ENCODE measurements around the gene AHRR. TPM values are rescaled to one million over a fixed set of nuclear protein-coding genes. Genes with fewer than 3 reads are reported as not detected.

The AHRR gene
- total RNA-seq, 1 experiment from 2014 or later = 1.9 TPM

GRCh38 chr5:324736-325612, 3.5 kb downstream of the AHRR start:
- Histone ChIP-seq H3K4me2 (ENCODE audit: low read length) (no peak overlapping the region), H3K4me1 (ENCODE audit: insufficient read depth, low read length) (no peaks in the 10 kb centered on the region), H3K27me3 (ENCODE audit: low read length) (no peaks in the 10 kb centered on the region), H3K79me2 (ENCODE audit: low read length) (no peaks in the 10 kb centered on the region), H3K4me3 (ENCODE audit: low read length) (no peak overlapping the region), H3K36me3 (ENCODE audit: low read depth, low read length) (no peaks in the 10 kb centered on the region), H3K9ac (ENCODE audit: low read length) (no peak overlapping the region), H3F3A (ENCODE audit: low read length, unreplicated experiment) (no peaks in the 10 kb centered on the region), H3K27ac (ENCODE audit: low read length) (no peak overlapping the region), H3K9me2 (replicated peaks; ENCODE audit: low read length) (no peaks in the 10 kb centered on the region), H3K9me3 (ENCODE audit: low read length) (no peaks in the 10 kb centered on the region), H4K20me1 (ENCODE audit: low read length) (no peaks in the 10 kb centered on the region), H2AFZ (ENCODE audit: low read length) (no peak overlapping the region)
- BruUV-seq (replicated peaks) = no TSS peak
- POLR2A ChIA-PET (ENCODE audit: unreplicated experiment) = no interaction called here
- intact Hi-C loops (cut with micrococcal nuclease) = no loop called here
- ATAC-seq = no peak
- no peak for DNase-seq
- no peak for TF ChIP-seq CTCF (conservative IDR thresholded peaks at IDR 0.05; ENCODE audit: low read depth, low read length)
- CTCF ChIA-PET = no interaction called here

- Histone ChIP-seq H3K9ac (ENCODE audit: low read length) (no peak overlapping the region), H3K4me1 (ENCODE audit: insufficient read depth, low read length) (no peaks in the 10 kb centered on the region), H3K27ac (ENCODE audit: low read length) (no peak overlapping the region), H3K4me3 (ENCODE audit: low read length) (no peak overlapping the region), H3K9me3 (ENCODE audit: low read length) (no peaks in the 10 kb centered on the region), H3K27me3 (ENCODE audit: low read length) (no peaks in the 10 kb centered on the region), H2AFZ (ENCODE audit: low read length) (no peak overlapping the region), H3K4me2 (ENCODE audit: low read length) (no peak overlapping the region), H3K36me3 (ENCODE audit: low read depth, low read length) (no peaks in the 10 kb centered on the region), H3K9me2 (replicated peaks; ENCODE audit: low read length) (no peaks in the 10 kb centered on the region), H3K79me2 (ENCODE audit: low read length) (no peaks in the 10 kb centered on the region), H3F3A (ENCODE audit: low read length, unreplicated experiment) (no peaks in the 10 kb centered on the region), H4K20me1 (ENCODE audit: low read length) (no peaks in the 10 kb centered on the region)
- DNase-seq = no peak
- TF ChIP-seq EZH2 (IDR thresholded peaks at IDR 0.05; ENCODE audit: low read length, unreplicated experiment) = no peak
- no peak for TF ChIP-seq EZH2phosphoT487 (IDR thresholded peaks at IDR 0.05; ENCODE audit: borderline replicate concordance, low read length)
- no peak for TF ChIP-seq CTCF (conservative IDR thresholded peaks at IDR 0.05; ENCODE audit: low read depth, low read length)
- ChIA-PET POLR2A (ENCODE audit: unreplicated experiment) (no interaction called here), CTCF (no interaction called here)
- intact Hi-C loops (cut with micrococcal nuclease) = no loop called here
- BruUV-seq (replicated peaks) = no TSS peak
- ATAC-seq = no peak
Measured at GRCh38 chr5:326109-326508, 4.6 kb downstream of the AHRR start.

GRCh38 chr5:329121-329735, 7.7 kb downstream of the AHRR start:
- Histone ChIP-seq H3K4me3 (ENCODE audit: low read length) (no peak overlapping the region), H3K27me3 (ENCODE audit: low read length) (no peaks in the 10 kb centered on the region), H3K36me3 (ENCODE audit: low read depth, low read length) (no peaks in the 10 kb centered on the region), H3K4me2 (ENCODE audit: low read length) (no peak overlapping the region), H2AFZ (ENCODE audit: low read length) (no peak overlapping the region), H4K20me1 (ENCODE audit: low read length) (no peaks in the 10 kb centered on the region), H3K9me3 (ENCODE audit: low read length) (no peaks in the 10 kb centered on the region), H3K9ac (ENCODE audit: low read length) (no peak overlapping the region), H3K79me2 (ENCODE audit: low read length) (no peaks in the 10 kb centered on the region), H3K9me2 (replicated peaks; ENCODE audit: low read length) (no peaks in the 10 kb centered on the region), H3K27ac (ENCODE audit: low read length) (no peak overlapping the region), H3K4me1 (ENCODE audit: insufficient read depth, low read length) (no peaks in the 10 kb centered on the region), H3F3A (ENCODE audit: low read length, unreplicated experiment) (no peaks in the 10 kb centered on the region)
- TF ChIP-seq EZH2 (IDR thresholded peaks at IDR 0.05; ENCODE audit: low read length, unreplicated experiment) (no peak), CTCF (conservative IDR thresholded peaks at IDR 0.05; ENCODE audit: low read depth, low read length) (no peak), EZH2phosphoT487 (IDR thresholded peaks at IDR 0.05; ENCODE audit: borderline replicate concordance, low read length) (no peak)
- ChIA-PET POLR2A (ENCODE audit: unreplicated experiment) (no interaction called here), CTCF (no interaction called here)
- no TSS peak for BruUV-seq (replicated peaks)
- intact Hi-C loops (cut with micrococcal nuclease) = no loop called here
- DNase-seq = peak; percentile 39
- ATAC-seq = no peak
